ENCODE measurements around the gene TP63.

DNA sequence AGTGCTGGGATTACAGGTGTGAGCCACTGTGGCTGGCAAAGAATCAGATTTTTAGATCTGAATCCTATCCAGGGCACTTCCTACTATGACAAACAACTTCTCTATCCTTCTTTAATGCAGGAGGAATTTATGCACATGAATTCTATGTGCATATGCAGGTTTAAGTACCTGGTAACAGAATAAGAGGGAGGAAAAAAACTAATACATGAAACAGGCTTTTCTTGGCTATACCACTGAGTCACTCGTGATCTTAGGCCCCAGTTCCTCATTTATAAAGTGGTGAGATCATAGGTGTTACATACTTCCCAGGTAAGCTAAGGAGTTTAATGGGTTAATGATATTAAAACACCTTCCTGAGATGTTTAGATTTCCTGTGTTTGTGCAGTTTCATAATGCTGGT, 108.2 kb downstream of the TP63 start:
- TF ChIP-seq, protein P1, sequence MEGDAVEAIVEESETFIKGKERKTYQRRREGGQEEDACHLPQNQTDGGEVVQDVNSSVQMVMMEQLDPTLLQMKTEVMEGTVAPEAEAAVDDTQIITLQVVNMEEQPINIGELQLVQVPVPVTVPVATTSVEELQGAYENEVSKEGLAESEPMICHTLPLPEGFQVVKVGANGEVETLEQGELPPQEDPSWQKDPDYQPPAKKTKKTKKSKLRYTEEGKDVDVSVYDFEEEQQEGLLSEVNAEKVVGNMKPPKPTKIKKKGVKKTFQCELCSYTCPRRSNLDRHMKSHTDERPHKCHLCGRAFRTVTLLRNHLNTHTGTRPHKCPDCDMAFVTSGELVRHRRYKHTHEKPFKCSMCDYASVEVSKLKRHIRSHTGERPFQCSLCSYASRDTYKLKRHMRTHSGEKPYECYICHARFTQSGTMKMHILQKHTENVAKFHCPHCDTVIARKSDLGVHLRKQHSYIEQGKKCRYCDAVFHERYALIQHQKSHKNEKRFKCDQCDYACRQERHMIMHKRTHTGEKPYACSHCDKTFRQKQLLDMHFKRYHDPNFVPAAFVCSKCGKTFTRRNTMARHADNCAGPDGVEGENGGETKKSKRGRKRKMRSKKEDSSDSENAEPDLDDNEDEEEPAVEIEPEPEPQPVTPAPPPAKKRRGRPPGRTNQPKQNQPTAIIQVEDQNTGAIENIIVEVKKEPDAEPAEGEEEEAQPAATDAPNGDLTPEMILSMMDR (IDR thresholded peaks at IDR 0.05) = no peak
- no peak for TF ChIP-seq POLR2A (IDR thresholded peaks at IDR 0.05)
